Kidney (tissue), 14 donors: Measurements from ENCODE around the gene AGK. TPM values are rescaled to one million over a fixed set of nuclear protein-coding genes. Genes with fewer than 3 reads are reported as not detected.

ENCODE experiments used
- DNase-seq, 5 donors: peaks; one replicate each; pipeline ENCODE4 v3.0.0-alpha.2; 2013 to 2020
- FAIRE-seq: peaks from 2 replicates; lab custom pipeline; 2012; peaks lifted over from hg19 to GRCh38; lab: Jason Lieb, UNC
- H3K27ac ChIP-seq, 2 donors: one replicate each; pipeline ENCODE4 v1.7.0; 2013; ENCODE audit warnings: low read depth in 2 of 2, low read length in 2 of 2, inconsistent platforms in 1 of 2
- H3K27me3 ChIP-seq: one replicate; pipeline ENCODE4 v1.7.1; 2013; ENCODE audit warnings: low read length, inconsistent platforms; ENCODE audit not compliant: control insufficient read depth, insufficient read depth
- H3K36me3 ChIP-seq, 3 donors: one replicate each; pipeline versions ENCODE4 v1.7.0 to v1.7.1; 2013; ENCODE audit warnings: low read length in 3 of 3, control low read depth in 1 of 3, inconsistent platforms in 1 of 3; ENCODE audit not compliant: insufficient read depth in 3 of 3, control insufficient read depth in 2 of 3
- H3K4me1 ChIP-seq, 3 donors: one replicate each; pipeline versions ENCODE4 v1.7.0 to v1.7.1; 2013; ENCODE audit warnings: low read length in 3 of 3, inconsistent platforms in 1 of 3, low read depth in 1 of 3; ENCODE audit not compliant: control insufficient read depth in 2 of 3, insufficient read depth in 2 of 3
- H3K4me3 ChIP-seq, 3 donors: one replicate each; pipeline versions ENCODE4 v1.7.0 to v1.8.1; 2013; ENCODE audit warnings: low read length in 3 of 3, control low read depth in 1 of 3, inconsistent platforms in 1 of 3
- H3K9ac ChIP-seq, 3 donors: one replicate each; pipeline versions ENCODE4 v1.7.0 to v1.7.1; 2013; ENCODE audit warnings: low read length in 3 of 3, control low read depth in 1 of 3, inconsistent platforms in 1 of 3
- H3K9me3 ChIP-seq, 3 donors: one replicate each; pipeline versions ENCODE4 v1.7.0 to v1.7.1; 2013; ENCODE audit warnings: low read length in 3 of 3, control low read depth in 1 of 3, inconsistent platforms in 1 of 3; ENCODE audit not compliant: control insufficient read depth in 2 of 3, insufficient read depth in 1 of 3
- CTCF ChIP-seq: IDR thresholded peaks from 3 replicates; pipeline ENCODE4 v1.5.1; 2012; ENCODE audit warnings: mild to moderate bottlenecking, moderate library complexity, borderline replicate concordance; ENCODE audit not compliant: insufficient read depth; ENCODE audit errors: extremely low read depth
- intact Hi-C: fragments of 100-400 bp; cut with DNase I; formaldehyde crosslinking; loops from one replicate; pipeline ENCODE4 v1.11.1; 2022
- polyA plus RNA-seq: library from polyadenylated mRNA; stranded (reverse); fragments of 350-450 nt; fragmentation: Illumina TruSeq; extraction: RNeasy Lipid Tissue Mini Kit (QIAGEN cat#74804); gene quantifications from one replicate; pipeline ENCODE4 v1.2.3, GENCODE V29; 2014; ENCODE audit warnings: low read depth, low replicate concordance; ENCODE audit not compliant: insufficient read depth
- total RNA-seq: library from RNA; stranded (reverse); fragmentation: NEBNext Ultra II Directional; extraction: Animal tissue kit (Norgen Biotek cat#: 25700); gene quantifications from one replicate; pipeline ENCODE4 v1.2.1, GENCODE V29; 2021
- donor health status: control.
- donor health status: control.
- donor health status: control.
- donor health status: control.
- donor health status: control.
- donor health status: DM: yes; HTN: yes; CAD: no.
- donor health status: Normal renal cell carcinoma (clear cell type).

Gene AGK
- total and polyA plus RNA-seq, 2 donors from 2014 or later: 17.7 to 30.7 TPM

GRCh38 chr7:141697211-141697871, 146.1 kb downstream of the AGK start:
- intact Hi-C loops: no loop called here
- Histone ChIP-seq H3K36me3 (no peaks in the 10 kb centered on the region), H3K9ac (no peak overlapping the region), H3K9me3 (no peaks in the 10 kb centered on the region), H3K27ac (no peak overlapping the region), H3K4me3 (no peak overlapping the region), H3K4me1 (peaks cover 3 to 24% (median 15%) of the 10 kb centered on the region in 3 donors), H3K27me3 (no peaks in the 10 kb centered on the region)
- DNase-seq: no peak
- no peak for TF ChIP-seq CTCF
- no peak for FAIRE-seq

- intact Hi-C loops: no loop called here
- Histone ChIP-seq H3K9me3 (no peaks in the 10 kb centered on the region), H3K4me1 (peaks cover 3 to 24% (median 18%) of the 10 kb centered on the region in 3 donors), H3K9ac (no peak overlapping the region), H3K4me3 (no peak overlapping the region), H3K27ac (no peak overlapping the region), H3K36me3 (no peaks in the 10 kb centered on the region), H3K27me3 (no peaks in the 10 kb centered on the region)
- no peak for FAIRE-seq
- TF ChIP-seq CTCF: no peak
- no peak for DNase-seq
Observed at GRCh38 chr7:141698247-141699015, 147.2 kb downstream of the AGK start.

GRCh38 chr7:141699860-141700259, 148.7 kb downstream of the AGK start:
- no peak for TF ChIP-seq CTCF
- intact Hi-C loops: no loop called here
- no peak overlapping the region for H3K27ac ChIP-seq
- DNase-seq (no peak), FAIRE-seq (no peak)
- no peaks in the 10 kb centered on the region for H3K9me3 ChIP-seq
- H3K4me3 ChIP-seq: no peak overlapping the region
- H3K4me1 ChIP-seq: peaks cover 3 to 21% (median 18%) of the 10 kb centered on the region in 3 donors
- no peaks in the 10 kb centered on the region for H3K27me3 ChIP-seq
- no peaks in the 10 kb centered on the region for H3K36me3 ChIP-seq
- H3K9ac ChIP-seq: no peak overlapping the region
